HepG2 (cell line): Measurements from ENCODE around the gene UBAP2. TPM values are rescaled to one million over a fixed set of nuclear protein-coding genes. Genes with fewer than 3 reads are reported as not detected.
A peak's percentile ranks its signal among the peaks of the same experiment; 100 is the strongest.

Experiments
- AGO1 ChIP-seq: fragments of 200-400 bp; formaldehyde crosslinking; IDR thresholded peaks from 2 replicates; pipeline ENCODE4 v1.6.1; 2017; ENCODE audit warnings: mild to moderate bottlenecking, low read depth, low read length, moderate library complexity; ENCODE audit not compliant: poor library complexity, severe bottlenecking
- CHCHD3 ChIP-seq: sonication (generic); formaldehyde crosslinking; IDR thresholded peaks from 2 replicates; pipeline ENCODE4 v1.8.0; 2022; ENCODE audit warnings: mild to moderate bottlenecking, missing genetic modification reagents, moderate library complexity
- GABPB1 ChIP-seq: IDR thresholded peaks from 2 replicates; pipeline ENCODE4 v1.6.1; 2016; ENCODE audit warnings: mild to moderate bottlenecking, missing genetic modification reagents, moderate library complexity, missing compliant biosample characterization
- MAZ ChIP-seq, 2 experiments: sonication (generic) in 1 of 2; formaldehyde crosslinking in 1 of 2; IDR thresholded peaks; 2 replicates each; pipeline versions ENCODE4 v1.5.0 to v1.6.1; 2012 to 2020; ENCODE audit warnings: low read depth in 2 of 2, mild to moderate bottlenecking in 2 of 2, borderline replicate concordance in 1 of 2, improper control_type of control experiment in 1 of 2, low read length in 1 of 2, missing genetic modification reagents in 1 of 2, moderate library complexity in 1 of 2
- NFE2L2 ChIP-seq: fragments of 150-350 bp; IDR thresholded peaks from 2 replicates; pipeline ENCODE4 v1.6.1; 2014; ENCODE audit warnings: low read length
- SMYD3 ChIP-seq: sonication (generic); formaldehyde crosslinking; IDR thresholded peaks from 2 replicates; pipeline ENCODE4 v1.8.1; 2023; ENCODE audit warnings: mild to moderate bottlenecking, missing genetic modification reagents
- TCF7L2 ChIP-seq: IDR thresholded peaks from 2 replicates; pipeline ENCODE4 v1.6.1; 2011; ENCODE audit warnings: mild to moderate bottlenecking, low read depth, low read length, moderate library complexity
- ZBTB4 ChIP-seq: sonication (generic); formaldehyde crosslinking; IDR thresholded peaks from 2 replicates; pipeline ENCODE4 v1.4.0; 2020; ENCODE audit warnings: missing genetic modification reagents, mild to moderate bottlenecking, borderline replicate concordance
- ZC3H4 ChIP-seq: sonication (generic); formaldehyde crosslinking; IDR thresholded peaks from 2 replicates; pipeline ENCODE4 v1.4.0; 2020; ENCODE audit warnings: missing genetic modification reagents, borderline replicate concordance
- ZFP37 ChIP-seq: sonication (generic); formaldehyde crosslinking; IDR thresholded peaks from 2 replicates; pipeline ENCODE4 v1.4.0; 2020; ENCODE audit warnings: missing genetic modification reagents, borderline replicate concordance
- ZGPAT ChIP-seq: IDR thresholded peaks from 2 replicates; pipeline ENCODE4 v1.6.1; 2016; ENCODE audit warnings: mild to moderate bottlenecking
- ZIK1 ChIP-seq: sonication (generic); formaldehyde crosslinking; IDR thresholded peaks from 2 replicates; pipeline ENCODE4 v1.5.0; 2020; ENCODE audit warnings: mild to moderate bottlenecking, low read depth, missing genetic modification reagents, borderline replicate concordance
- ZNF121 ChIP-seq: sonication (generic); formaldehyde crosslinking; IDR thresholded peaks from 2 replicates; pipeline ENCODE4 v1.5.0; 2020; ENCODE audit warnings: mild to moderate bottlenecking, missing genetic modification reagents
- ZNF576 ChIP-seq: sonication (generic); formaldehyde crosslinking; IDR thresholded peaks from 2 replicates; pipeline ENCODE4 v1.4.0; 2020; ENCODE audit warnings: mild to moderate bottlenecking, missing genetic modification reagents
- polyA plus RNA-seq, 8 experiments: library from polyadenylated mRNA; depleted of rRNA in 3 of 8; stranded (reverse) in 7 of 8; unstranded in 1 of 8; fragments of >200 nt; fragmentation: Illumina TruSeq in 4 of 8; extraction: Trizol in 4 of 8; gene quantifications; 2 replicates each; pipeline versions ENCODE4 v1.2.1 to v1.2.3, GENCODE V29; 2011 to 2016; ENCODE audit warnings: low read depth in 4 of 8, missing spikeins in 1 of 8, mixed read lengths in 1 of 8; ENCODE audit not compliant: insufficient read depth in 1 of 8
- total RNA-seq, 5 experiments: library from RNA; depleted of rRNA; stranded (reverse); fragments of >200 nt; fragmentation: Illumina TruSeq; extraction: Trizol; gene quantifications; 2 replicates each; pipeline ENCODE4 v1.2.3, GENCODE V29; 2016; ENCODE audit warnings: low read depth in 1 of 5
- TF ChIP-seq, protein P1 (sequence below): sonication (generic); formaldehyde crosslinking; IDR thresholded peaks from 2 replicates; pipeline ENCODE4 v1.4.0; 2020; ENCODE audit warnings: missing genetic modification reagents
- TF ChIP-seq, protein P2 (sequence below): sonication (generic); formaldehyde crosslinking; IDR thresholded peaks from 2 replicates; pipeline ENCODE4 v1.5.0; 2020; ENCODE audit warnings: missing genetic modification reagents
- TF ChIP-seq, protein P3 (sequence below): sonication (generic); formaldehyde crosslinking; IDR thresholded peaks from 2 replicates; pipeline ENCODE4 v1.4.0; 2020; ENCODE audit warnings: missing genetic modification reagents

Gene UBAP2
- total and polyA plus RNA-seq, 2 of the 13 experiments (the other 11 are each of a cell fraction or from before 2014, with no cell fraction given), result 19.0 to 22.0 TPM

- TF ChIP-seq, protein P1, sequence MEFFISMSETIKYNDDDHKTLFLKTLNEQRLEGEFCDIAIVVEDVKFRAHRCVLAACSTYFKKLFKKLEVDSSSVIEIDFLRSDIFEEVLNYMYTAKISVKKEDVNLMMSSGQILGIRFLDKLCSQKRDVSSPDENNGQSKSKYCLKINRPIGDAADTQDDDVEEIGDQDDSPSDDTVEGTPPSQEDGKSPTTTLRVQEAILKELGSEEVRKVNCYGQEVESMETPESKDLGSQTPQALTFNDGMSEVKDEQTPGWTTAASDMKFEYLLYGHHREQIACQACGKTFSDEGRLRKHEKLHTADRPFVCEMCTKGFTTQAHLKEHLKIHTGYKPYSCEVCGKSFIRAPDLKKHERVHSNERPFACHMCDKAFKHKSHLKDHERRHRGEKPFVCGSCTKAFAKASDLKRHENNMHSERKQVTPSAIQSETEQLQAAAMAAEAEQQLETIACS (CRISPR knock-in tag), result no peak
- peak; percentile 71; the same call in 1 of the 2 replicates for TF ChIP-seq SMYD3 (CRISPR knock-in tag)
- 0 out of 2 replicates have a peak, but pooled peaks have one; percentile 25 for TF ChIP-seq CHCHD3 (CRISPR knock-in tag)
- peak; percentile 65 for TF ChIP-seq MAZ (IDR thresholded peaks at IDR 0.05; ENCODE audit: borderline replicate concordance, low read depth, low read length)
- no peak; the same call in 1 of the 2 replicates for TF ChIP-seq MAZ (CRISPR knock-in tag; IDR thresholded peaks at IDR 0.05; ENCODE audit: low read depth)
- TF ChIP-seq AGO1, result peak; percentile 45
- peak; percentile 88 for TF ChIP-seq GABPB1 (CRISPR knock-in tag)
- TF ChIP-seq, protein P2, sequence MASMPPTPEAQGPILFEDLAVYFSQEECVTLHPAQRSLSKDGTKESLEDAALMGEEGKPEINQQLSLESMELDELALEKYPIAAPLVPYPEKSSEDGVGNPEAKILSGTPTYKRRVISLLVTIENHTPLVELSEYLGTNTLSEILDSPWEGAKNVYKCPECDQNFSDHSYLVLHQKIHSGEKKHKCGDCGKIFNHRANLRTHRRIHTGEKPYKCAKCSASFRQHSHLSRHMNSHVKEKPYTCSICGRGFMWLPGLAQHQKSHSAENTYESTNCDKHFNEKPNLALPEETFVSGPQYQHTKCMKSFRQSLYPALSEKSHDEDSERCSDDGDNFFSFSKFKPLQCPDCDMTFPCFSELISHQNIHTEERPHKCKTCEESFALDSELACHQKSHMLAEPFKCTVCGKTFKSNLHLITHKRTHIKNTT (CRISPR knock-in tag), result no peak
- TF ChIP-seq, protein P3, sequence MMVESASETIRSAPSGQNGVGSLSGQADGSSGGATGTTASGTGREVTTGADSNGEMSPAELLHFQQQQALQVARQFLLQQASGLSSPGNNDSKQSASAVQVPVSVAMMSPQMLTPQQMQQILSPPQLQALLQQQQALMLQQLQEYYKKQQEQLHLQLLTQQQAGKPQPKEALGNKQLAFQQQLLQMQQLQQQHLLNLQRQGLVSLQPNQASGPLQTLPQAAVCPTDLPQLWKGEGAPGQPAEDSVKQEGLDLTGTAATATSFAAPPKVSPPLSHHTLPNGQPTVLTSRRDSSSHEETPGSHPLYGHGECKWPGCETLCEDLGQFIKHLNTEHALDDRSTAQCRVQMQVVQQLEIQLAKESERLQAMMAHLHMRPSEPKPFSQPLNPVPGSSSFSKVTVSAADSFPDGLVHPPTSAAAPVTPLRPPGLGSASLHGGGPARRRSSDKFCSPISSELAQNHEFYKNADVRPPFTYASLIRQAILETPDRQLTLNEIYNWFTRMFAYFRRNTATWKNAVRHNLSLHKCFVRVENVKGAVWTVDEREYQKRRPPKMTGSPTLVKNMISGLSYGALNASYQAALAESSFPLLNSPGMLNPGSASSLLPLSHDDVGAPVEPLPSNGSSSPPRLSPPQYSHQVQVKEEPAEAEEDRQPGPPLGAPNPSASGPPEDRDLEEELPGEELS (CRISPR knock-in tag), result peak; percentile 45; the same call in 1 of the 2 replicates
- TF ChIP-seq NFE2L2, result no peak
- peak; percentile 79 for TF ChIP-seq ZGPAT
- peak; percentile 32; the same call in 1 of the 2 replicates for TF ChIP-seq ZIK1 (CRISPR knock-in tag)
- no peak for TF ChIP-seq TCF7L2
- 0 out of 2 replicates have a peak, but pooled peaks have one; percentile 44 for TF ChIP-seq ZBTB4 (CRISPR knock-in tag)
- no peak for TF ChIP-seq ZNF576 (CRISPR knock-in tag)
- TF ChIP-seq ZNF121 (CRISPR knock-in tag), result 0 out of 2 replicates have a peak, but pooled peaks have one; percentile 26
- no peak for TF ChIP-seq ZC3H4 (CRISPR knock-in tag)
- no peak for TF ChIP-seq ZFP37
These were observed at the start of gene UBAP2 (continued) for GRCh38 chr9:34048727-34049629.
